HEK293 (cell line): Measurements from ENCODE around the gene MARK4.

ENCODE experiments used
- CTCF ChIP-seq: fragments of 450-650 bp; formaldehyde crosslinking; IDR thresholded peaks from 2 replicates; pipeline ENCODE4 v1.5.1; 2016; ENCODE audit warnings: missing biosample characterization, missing genetic modification characterization
- PRDM1 ChIP-seq: fragments of 450-650 bp; formaldehyde crosslinking; IDR thresholded peaks from 2 replicates; pipeline ENCODE4; 2016; ENCODE audit warnings: missing biosample characterization, missing genetic modification characterization
- SETDB1 ChIP-seq: IDR thresholded peaks from one replicate; pipeline ENCODE4 v1.6.1; 2017; ENCODE audit warnings: mild to moderate bottlenecking, low read length, moderate library complexity, mixed read lengths; ENCODE audit not compliant: insufficient read length
- ZNF354C ChIP-seq: fragments of 450-650 bp; formaldehyde crosslinking; IDR thresholded peaks from 2 replicates; pipeline ENCODE4 v1.5.1; 2016; ENCODE audit warnings: missing biosample characterization, missing genetic modification characterization, low read depth, borderline replicate concordance
- ZNF529 ChIP-seq: fragments of 450-650 bp; formaldehyde crosslinking; IDR thresholded peaks from 2 replicates; pipeline ENCODE4 v1.5.1; 2017; ENCODE audit warnings: missing genetic modification characterization, missing biosample characterization; ENCODE audit not compliant: insufficient replicate concordance

GRCh38 chr19:45275370-45275971 lies 24.4 kb downstream of the MARK4 start:
- TF ChIP-seq ZNF529 (tag by site-specific recombination), result no peak
- TF ChIP-seq PRDM1, result no peak
- TF ChIP-seq SETDB1, result no peak
- no peak for TF ChIP-seq ZNF354C (tag by site-specific recombination)
- no peak for TF ChIP-seq CTCF (tag by site-specific recombination)
